Body of pancreas (tissue), 4 donors: Measurements from ENCODE around the gene TYRO3. TPM values are rescaled to one million over a fixed set of nuclear protein-coding genes. Genes with fewer than 3 reads are reported as not detected.

Source experiments
- ATAC-seq: fragments of 150-250 bp; one replicate; pipeline ENCODE4 v1.9.1; 2016
- DNase-seq, 4 donors: peaks; one replicate each; pipeline ENCODE4 v3.0.0-alpha.2; 2019
- H3K27ac ChIP-seq, 4 donors: fragments of 200-600 bp; sonication (generic); 1 replicate in 3 of 4; 2 replicates in 1 of 4; pipeline versions ENCODE4 v1.5.1 to v1.6.1; 2016 to 2019; ENCODE audit warnings: mild to moderate bottlenecking in 1 of 4, mixed read lengths in 1 of 4, moderate library complexity in 1 of 4
- H3K27me3 ChIP-seq, 2 donors: fragments of 200-600 bp; sonication (generic); one replicate each; pipeline ENCODE4 v1.6.0; 2016; ENCODE audit warnings: mild to moderate bottlenecking in 1 of 2
- H3K36me3 ChIP-seq, 2 donors: fragments of 200-600 bp; sonication (generic); replicated peaks in 1 of 2; 2 replicates each; pipeline ENCODE4 v1.5.1; 2016; ENCODE audit warnings: low read depth in 2 of 2; ENCODE audit not compliant: insufficient read depth in 1 of 2
- H3K4me1 ChIP-seq: fragments of 200-600 bp; sonication (generic); one replicate; pipeline ENCODE4 v1.6.0; 2016
- H3K4me3 ChIP-seq, 2 donors: fragments of 200-600 bp; sonication (generic); 1 replicate in 1 of 2; 2 replicates in 1 of 2; pipeline ENCODE4 v1.5.1; 2016 to 2019
- H3K9me3 ChIP-seq, 3 donors: fragments of 200-600 bp; sonication (generic); 1 replicate in 2 of 3; 2 replicates in 1 of 3; pipeline ENCODE4 v1.5.1; 2016
- CTCF ChIP-seq, 7 experiments: fragments of 450-650 bp in 4 of 7; fragments of 200-600 bp in 3 of 7; sonication (generic) in 3 of 7; IDR thresholded peaks; one replicate each; pipeline ENCODE4 v1.5.1; 2016 to 2019; ENCODE audit warnings: antibody characterized with exemption in 7 of 7
- POLR2A ChIP-seq, 3 donors: fragments of 450-650 bp; IDR thresholded peaks; one replicate each; pipeline ENCODE4 v1.6.1; 2016; ENCODE audit warnings: antibody characterized with exemption in 3 of 3, mild to moderate bottlenecking in 2 of 3
- WGBS, 2 donors: methylation state at CpG; one replicate each; pipeline ENCODE4 v1.1.5; 2017; 5-methylcytosine and 5-hydroxymethylcytosine counted together
- intact Hi-C: fragments of 100-400 bp; cut with DNase I; formaldehyde crosslinking; loops from one replicate; pipeline ENCODE4 v1.15.1; 2023
- total RNA-seq, 2 donors: library from RNA; depleted of rRNA; stranded (reverse); fragments of >200 nt; gene quantifications; one replicate each; pipeline ENCODE4 v1.1.0, GENCODE V29; 2016

TYRO3 gene
- total RNA-seq, 2 donors from 2014 or later = 10.9 to 12.5 TPM

GRCh38 chr15:41554915-41555314 is 4.1 kb upstream of the TYRO3 start:
- Histone ChIP-seq H3K4me1 (peaks cover 18% of the 10 kb centered on the region), H3K36me3 (no peaks in the 10 kb centered on the region), H3K4me3 (no peak overlapping the region), H3K27me3 (no peaks in the 10 kb centered on the region), H3K9me3 (no peaks in the 10 kb centered on the region), H3K27ac (no peak overlapping the region)
- DNase-seq (no peak), ATAC-seq (no peak)
- TF ChIP-seq POLR2A (IDR thresholded peaks at IDR 0.05) = no peak
- no peak for TF ChIP-seq CTCF (IDR thresholded peaks at IDR 0.05)
- intact Hi-C loops = no loop called here
- 83 to 92% methylated on average over 3 of the region's 3 CpGs for WGBS, 2 donors

GRCh38 chr15:41556677-41557076 is 2.3 kb upstream of the TYRO3 start:
- Histone ChIP-seq H3K36me3 (no peaks in the 10 kb centered on the region), H3K4me1 (peaks cover 25% of the 10 kb centered on the region), H3K27ac (no peak overlapping the region), H3K27me3 (no peaks in the 10 kb centered on the region), H3K4me3 (no peak overlapping the region), H3K9me3 (no peaks in the 10 kb centered on the region)
- intact Hi-C loops = no loop called here
- WGBS, 2 donors = 72 to 82% methylated on average over 5 of the region's 5 CpGs
- ATAC-seq (no peak), DNase-seq (no peak)
- TF ChIP-seq CTCF (IDR thresholded peaks at IDR 0.05) (no peak), POLR2A (IDR thresholded peaks at IDR 0.05) (no peak)

- peak; percentile 61 for ATAC-seq
- no peak overlapping the region for H3K4me3 ChIP-seq
- intact Hi-C loops = no loop called here
- H3K27ac ChIP-seq = peak overlapping the region in 2 of 4 donors; percentile 9 to 33
- H3K4me1 ChIP-seq = peaks cover 25% of the 10 kb centered on the region
- H3K9me3 ChIP-seq = no peaks in the 10 kb centered on the region
- TF ChIP-seq CTCF (IDR thresholded peaks at IDR 0.05) = peak; percentile 46 to 78 (median 73)
- no peak for TF ChIP-seq POLR2A (IDR thresholded peaks at IDR 0.05)
- peak; percentile 65 to 78 (median 72) for DNase-seq
- WGBS, 2 donors = 3 to 4% methylated on average over 7 of the region's 7 CpGs
- no peaks in the 10 kb centered on the region for H3K27me3 ChIP-seq
- no peaks in the 10 kb centered on the region for H3K36me3 ChIP-seq
Measured at GRCh38 chr15:41557673-41558399, 1.2 kb upstream of the TYRO3 start.

GRCh38 chr15:41559239-41559782 is 299 bp downstream of the TYRO3 start:
- Histone ChIP-seq H3K36me3 (no peaks in the 10 kb centered on the region), H3K4me1 (peaks cover 25% of the 10 kb centered on the region), H3K27ac (peak overlapping the region in 1 of 4 donors; percentile 27), H3K4me3 (peak overlapping the region; percentile 2 to 24), H3K27me3 (no peaks in the 10 kb centered on the region), H3K9me3 (no peaks in the 10 kb centered on the region)
- DNase-seq (no peak), ATAC-seq (peak; percentile 9)
- TF ChIP-seq POLR2A (IDR thresholded peaks at IDR 0.05) (no peak), CTCF (IDR thresholded peaks at IDR 0.05) (no peak)
- WGBS, 2 donors = 1% methylated on average over 37 of the region's 60 CpGs; no CpG with 5 or more reads in 1 of the 2 donors
- intact Hi-C loops = no loop called here

- ATAC-seq (no peak), DNase-seq (no peak)
- intact Hi-C loops = no loop called here
- 47 to 49% methylated on average over 2 of the region's 2 CpGs for WGBS, 2 donors
- Histone ChIP-seq H3K9me3 (no peaks in the 10 kb centered on the region), H3K36me3 (no peaks in the 10 kb centered on the region), H3K27me3 (no peaks in the 10 kb centered on the region), H3K27ac (no peak overlapping the region), H3K4me3 (no peak overlapping the region), H3K4me1 (peaks cover 25% of the 10 kb centered on the region)
- no peak for TF ChIP-seq CTCF (IDR thresholded peaks at IDR 0.05)
- TF ChIP-seq POLR2A (IDR thresholded peaks at IDR 0.05) = no peak
Measured at GRCh38 chr15:41560572-41560874, 1.5 kb downstream of the TYRO3 start.
